Glomerular visceral epithelial cell (primary cell): ENCODE data around the gene UPP2.

Experiments
- DNase-seq: peaks from one replicate; pipeline ENCODE4 v3.0.0-alpha.2; 2016; ENCODE audit errors: extremely low spot score

The UPP2 gene

DNA sequence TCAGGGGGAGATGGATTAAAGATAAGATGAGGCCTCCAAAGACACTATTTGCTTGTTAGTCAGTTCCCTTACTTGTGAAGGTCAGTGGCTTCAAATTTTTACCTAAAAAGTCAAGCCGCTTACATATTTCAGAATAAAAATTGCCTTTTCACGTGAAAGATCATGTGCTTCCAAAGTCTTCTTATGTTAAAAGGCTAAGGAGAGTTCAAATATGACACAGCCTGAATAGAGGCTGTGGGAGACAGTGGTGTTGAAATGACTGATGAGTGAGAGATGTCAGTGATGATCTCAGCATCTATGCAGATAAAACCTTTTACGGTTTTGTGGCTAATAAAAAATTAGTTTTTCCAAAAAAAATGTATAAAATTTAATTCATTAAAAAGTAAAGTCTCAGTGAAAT lies 40.5 kb downstream of the UPP2 start:
- DNase-seq, result no peak

DNA sequence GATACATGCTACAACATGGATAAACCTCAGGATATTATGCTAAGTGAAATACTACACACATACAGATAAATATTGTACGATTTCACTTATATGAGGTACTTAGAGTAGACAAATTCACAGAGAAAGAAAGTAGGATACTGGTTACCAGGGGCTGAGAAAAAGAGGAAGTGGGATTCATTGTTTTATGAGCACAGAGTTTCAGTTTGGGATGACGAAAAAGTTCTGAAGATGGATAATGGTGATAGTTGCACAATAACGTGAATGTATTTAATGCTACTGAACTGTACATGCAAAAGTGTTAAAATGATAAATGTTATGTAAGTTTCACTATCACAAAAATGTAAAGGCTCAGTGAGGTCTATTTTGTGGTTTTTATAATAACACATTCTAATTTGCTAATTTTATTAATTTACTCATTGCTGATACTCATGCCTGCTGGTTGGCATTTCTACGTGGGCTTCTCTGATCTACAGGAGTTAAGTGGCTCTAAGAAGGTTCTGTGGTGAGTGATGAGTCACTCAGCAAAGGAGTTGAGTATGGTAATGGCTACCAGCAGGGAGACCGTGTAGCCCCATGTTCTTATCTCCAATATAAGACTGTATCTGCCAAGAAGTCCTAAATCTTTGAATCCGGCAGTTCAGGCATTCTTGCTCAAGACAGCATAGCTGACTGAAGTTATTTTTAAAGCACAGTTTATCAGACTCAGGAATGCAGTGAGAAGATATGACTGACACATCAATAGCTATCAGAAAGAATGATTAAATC lies 41.1 kb downstream of the UPP2 start:
- no peak for DNase-seq

DNA sequence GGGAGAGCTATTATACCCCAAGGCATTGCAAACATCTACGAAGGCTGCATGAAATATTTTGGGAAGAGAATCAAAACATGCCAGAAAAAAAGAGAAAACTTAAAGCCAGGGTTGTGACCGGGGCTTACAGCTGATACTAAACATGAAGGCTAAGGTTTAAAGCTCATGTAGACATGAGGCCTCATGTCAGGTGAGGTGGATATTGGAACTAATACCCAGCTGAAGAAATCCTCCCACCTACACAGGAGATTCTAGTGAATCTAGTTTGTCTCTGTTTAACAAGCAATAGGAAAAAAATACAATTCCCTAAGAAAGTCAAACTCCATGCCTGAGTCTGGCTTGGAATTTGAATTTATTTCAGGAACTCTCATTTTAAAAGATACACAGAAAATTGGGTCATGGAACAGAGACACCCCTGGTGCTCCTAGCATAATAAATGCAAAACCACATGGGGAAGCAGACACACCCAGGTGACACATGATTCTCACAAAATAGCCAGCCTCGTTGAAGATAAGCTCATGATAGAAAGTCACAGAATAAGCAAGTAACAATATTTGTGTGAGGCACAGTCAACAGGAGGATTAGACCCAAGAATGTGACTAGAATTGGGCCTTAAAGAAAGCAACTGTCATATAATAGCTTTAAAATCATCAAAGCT lies 42.2 kb downstream of the UPP2 start:
- no peak for DNase-seq

DNA sequence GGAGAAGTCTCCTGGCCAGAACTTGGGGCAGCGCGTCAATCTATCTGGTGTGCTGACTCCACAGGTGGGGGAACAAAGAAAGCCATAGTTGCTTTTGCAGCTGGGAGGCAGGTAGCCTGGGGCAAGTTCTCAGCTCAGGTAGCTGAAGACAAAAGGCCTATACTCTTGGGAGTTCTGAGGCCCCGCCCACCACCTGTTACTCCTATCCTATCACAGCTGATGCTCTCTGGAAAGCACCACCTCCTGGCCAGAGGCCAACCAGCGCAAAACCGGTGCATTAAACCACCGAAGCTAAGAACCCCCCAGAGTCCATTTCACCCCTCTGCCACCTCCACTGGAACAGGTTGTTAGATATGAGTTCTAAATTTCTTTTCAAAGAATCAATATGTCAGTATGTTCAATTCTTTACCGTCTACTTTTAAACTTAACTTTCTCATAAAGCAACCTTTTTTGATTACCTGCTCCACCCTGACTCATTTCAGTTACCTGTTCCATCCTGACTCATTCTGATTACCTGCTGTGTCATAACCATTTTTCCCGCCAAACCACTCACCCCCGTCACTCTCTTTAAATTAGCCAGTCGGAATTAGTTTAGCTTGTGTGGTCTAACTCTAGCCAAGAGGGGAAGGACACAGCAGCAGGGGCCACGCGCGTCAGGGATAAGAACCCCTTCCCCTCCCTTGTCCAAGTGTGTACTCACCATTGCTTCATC lies 43.4 kb downstream of the UPP2 start:
- DNase-seq, result no peak

DNA sequence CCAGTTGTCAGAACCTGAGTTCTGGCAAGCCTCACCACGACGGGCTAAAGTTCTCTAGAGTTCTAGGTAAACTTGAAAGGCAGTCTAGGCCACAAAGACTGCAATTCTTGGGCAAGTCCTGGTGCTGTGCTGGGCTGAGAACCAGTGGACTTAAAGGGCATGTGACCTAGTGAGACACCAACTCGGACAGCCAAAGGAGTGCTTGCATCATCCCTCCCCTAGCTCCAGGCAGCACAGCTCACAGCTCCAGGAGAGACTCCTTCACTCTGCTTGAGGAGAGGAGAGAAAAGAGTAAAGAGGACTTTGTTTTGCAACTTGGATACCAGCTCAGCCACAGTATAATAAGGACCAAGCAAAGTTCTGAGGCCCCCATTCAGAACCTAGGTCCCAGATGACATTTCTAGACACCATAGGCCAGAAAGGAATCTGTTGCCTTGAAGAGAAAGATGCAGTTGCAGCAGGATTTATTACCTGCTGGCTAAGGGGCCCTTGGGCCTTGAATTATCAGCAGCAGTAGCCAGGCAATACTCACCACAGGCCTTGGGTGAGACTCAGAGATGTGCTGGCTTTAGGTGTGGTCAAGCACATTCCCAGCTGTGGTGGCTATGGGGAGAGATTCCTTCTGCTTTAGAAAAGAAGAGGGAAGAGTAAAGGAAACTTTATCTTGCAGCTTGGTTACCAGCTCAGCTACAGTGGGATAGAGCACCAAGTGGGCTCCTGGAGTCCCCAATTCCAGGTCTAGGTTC lies 51.8 kb downstream of the UPP2 start:
- DNase-seq, result no peak

DNA sequence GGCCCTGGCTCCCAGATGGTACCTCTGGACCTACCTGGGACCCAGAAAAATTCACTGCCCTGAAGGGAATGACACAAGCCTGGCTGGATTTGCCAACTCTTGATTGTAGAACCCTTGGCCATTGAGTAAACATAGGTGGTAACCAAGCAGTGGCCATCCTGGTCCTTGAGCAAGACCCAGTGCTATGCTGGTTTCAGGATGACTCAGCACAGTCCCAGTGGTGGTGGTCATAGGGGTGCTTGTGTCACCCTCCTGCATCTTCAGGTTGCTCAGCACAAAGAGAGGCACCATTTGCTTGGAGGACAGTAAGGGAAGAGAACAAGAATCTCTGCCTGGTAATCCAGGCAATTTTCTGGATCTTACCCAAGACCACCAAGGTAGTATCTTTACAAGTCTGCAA lies 52.9 kb downstream of the UPP2 start:
- DNase-seq, result no peak

DNA sequence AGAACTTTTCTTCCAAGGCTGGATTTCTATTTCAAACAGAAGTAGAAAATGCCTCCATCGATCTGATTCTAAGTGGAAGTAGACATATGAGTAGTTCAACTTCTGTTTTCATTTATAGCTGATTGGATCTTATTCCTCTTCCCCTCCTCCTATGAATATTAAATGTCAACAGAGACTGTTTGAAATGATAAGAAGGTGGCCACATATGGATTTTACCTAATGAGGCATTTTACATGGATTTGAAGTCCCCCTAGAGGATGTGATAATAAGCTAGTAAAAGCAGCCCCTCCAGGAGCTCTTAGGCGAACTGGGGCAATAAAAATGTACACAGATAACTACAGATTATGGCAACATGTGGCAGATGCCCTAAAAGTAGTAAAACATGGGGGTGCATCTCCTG lies 71.0 kb downstream of the UPP2 start:
- no peak for DNase-seq

DNA sequence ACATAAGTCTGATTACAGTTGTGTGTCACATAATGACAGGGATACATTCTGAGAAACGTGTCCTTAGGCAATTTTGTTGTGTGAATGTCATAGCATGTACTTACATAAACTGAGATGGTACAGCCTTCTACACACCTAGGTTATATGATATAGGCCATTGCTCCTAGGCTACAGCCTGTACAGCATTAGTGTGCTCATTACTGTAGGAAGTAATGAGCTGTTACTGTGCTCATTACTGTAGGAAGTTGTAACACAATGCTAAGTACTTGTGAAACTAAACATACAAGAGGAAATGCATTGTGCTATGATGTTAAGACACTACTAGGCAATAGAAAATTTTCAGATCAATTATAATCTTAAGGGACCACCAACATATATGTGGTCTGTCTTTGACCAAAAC lies 72.8 kb downstream of the UPP2 start:
- DNase-seq, result no peak

DNA sequence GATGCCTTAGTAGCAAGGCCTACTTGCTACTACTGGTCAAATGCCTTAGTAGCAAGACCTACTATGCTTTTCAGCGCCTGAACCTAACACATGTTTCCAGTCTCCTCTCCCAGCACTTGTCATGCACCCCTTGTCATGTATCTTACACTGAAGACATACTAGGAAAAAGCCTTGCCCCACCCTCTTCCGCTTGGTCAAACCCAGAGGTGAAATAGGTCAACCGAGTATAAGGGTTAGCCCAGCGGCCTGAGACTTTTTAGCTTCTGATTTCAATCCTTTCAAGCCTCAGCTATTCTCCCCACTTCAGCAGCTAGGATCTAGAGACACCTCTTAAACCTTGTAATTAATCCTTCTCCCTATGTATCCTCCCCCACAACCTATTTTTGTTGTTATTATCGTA lies 73.3 kb downstream of the UPP2 start:
- DNase-seq, result no peak

DNA sequence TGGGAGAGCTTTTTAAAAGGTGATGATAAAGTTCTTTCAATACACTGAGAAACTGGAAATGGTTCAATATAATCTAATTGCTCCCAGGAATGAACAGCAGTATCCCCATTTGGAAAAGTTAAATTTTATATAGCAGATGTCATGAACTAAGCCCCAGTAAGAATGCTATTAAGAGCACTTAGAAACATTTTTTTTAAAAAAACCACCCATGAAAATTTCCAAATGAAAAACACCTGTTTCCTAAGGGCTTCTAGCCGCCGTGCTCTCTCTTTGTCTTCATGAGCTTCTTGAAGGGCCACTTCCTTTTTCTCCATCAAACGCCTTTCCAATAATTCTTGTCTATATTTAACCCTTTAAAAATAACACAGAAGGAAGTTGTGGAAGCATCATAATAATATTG lies 77.0 kb downstream of the UPP2 start:
- DNase-seq, result no peak

DNA sequence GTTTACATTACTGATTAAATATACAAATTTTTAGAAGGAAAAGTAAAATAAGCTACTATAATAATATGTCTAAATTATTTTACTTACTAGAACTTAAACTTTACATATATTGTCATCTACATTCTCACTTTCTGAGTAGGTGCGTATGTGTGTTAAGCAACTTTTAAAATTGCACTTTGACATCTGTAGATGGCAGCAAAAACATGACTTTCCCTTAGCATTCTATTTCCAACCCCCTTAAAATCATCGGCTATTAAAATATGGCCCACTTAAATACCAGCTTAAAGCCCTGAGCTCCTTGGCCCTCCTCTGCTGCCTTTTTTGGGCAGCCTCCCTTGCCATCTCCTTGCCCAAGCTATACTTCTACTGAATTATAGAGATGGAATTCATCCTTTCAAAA lies 78.0 kb downstream of the UPP2 start:
- peak; percentile 25 for DNase-seq

DNA sequence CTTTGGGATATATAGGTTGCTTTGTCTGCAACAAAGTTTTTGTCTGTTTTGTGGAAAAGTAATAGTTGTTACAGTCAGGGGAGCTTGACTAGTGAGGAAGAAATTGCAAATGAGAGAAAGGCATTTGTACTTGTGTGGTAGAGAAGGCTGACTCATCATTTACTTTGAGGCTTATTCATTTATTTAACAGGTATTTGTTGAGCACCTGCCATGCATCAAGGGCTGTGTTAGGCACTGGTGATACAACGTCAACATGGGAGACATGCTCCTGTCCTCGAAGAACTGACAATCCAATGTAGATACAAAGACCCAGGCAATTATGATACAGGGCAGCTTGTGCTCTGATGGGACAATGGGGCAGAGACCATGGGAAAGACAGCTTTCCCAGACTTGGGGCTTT lies 79.5 kb downstream of the UPP2 start:
- DNase-seq, result no peak

DNA sequence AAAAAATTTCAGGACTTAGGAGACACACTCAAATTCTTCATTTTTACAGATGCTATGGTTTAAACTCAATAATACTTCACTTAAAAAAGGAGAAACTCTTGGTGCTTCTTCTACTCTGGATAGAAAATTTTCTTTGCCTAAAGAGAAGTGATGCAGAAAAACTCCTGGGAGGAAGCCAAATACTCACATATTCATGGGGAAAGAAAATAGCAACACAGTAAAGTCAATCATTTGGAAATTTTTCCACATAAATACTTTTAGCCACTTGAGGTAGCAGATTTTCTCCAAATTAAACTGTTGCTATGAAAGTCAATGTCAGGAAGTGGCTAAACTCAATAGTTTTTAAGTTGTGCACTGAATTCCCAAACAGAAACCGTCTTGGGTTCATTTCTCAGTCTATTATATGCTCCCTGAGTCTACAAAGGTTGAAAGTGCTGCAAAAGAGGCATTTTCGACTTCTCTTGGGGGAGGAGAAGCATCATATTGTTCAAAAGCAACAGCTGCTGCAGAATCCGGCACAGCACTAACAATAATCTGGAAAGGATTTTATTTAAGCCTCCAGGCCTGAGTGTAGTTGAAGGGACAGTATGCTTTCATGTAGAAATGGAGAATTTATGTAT lies 81.1 kb downstream of the UPP2 start:
- DNase-seq, result peak; percentile 12

DNA sequence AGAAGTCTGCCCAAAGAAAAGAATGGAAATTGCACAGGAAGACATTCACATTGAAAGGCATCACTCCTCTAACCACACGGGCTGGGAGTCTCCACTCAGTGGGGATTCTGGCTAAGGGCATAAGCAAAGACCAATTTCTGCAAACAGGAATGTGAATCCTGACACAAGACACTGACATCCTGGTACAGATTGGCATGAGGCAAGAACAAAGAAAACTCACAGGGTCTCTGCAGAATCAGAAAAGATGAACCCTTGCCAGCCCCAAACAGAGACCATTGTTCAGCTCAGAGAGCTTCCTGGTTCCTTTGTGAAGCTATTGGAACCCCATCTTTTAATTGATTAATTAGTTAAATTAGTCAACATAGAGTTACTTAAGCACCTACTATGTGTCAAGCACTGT lies 82.3 kb downstream of the UPP2 start:
- no peak for DNase-seq

DNA sequence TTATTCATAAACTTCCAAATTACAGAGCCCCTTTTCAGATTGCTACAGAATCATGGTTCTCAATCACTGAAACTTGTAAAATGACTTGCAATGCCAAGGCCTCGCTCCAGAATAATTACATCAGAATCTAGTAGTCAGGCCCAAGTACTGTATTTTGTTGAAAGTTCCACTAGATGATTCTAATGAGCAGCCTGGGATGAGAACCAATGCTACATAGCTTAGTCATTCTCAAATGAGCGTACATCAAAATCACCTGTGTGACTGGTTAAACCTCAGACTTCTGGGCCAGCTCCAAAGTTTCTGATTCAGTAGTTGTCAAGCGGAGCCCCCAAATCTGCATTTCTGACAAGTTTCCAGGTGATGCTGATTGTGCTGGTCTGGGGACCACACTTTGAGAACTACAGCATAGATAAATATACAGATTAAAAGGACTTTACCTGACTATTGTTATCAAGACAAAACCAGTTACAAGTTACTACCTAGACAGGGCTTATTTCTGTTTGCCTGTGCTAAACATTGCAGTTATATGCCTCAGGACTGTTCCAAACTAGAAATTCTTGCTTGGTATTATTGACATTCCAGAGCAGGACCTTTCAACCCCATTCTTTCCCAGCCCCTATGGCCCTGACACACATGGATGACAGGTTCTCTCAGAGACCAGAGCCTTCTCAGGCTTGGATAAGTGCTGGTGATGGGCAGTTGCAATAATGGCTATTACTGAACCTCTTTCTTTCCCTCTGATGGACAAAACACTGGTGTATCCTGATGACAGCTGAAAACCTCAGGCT lies 83.1 kb downstream of the UPP2 start:
- peak; percentile 46 for DNase-seq
